Measurements from ENCODE around the gene DTL.

- TF ChIP-seq GATA2 (IDR thresholded peaks at IDR 0.05; ENCODE audit: low read depth, low read length) = no peak
- TF ChIP-seq GATA3 (IDR thresholded peaks at IDR 0.05; ENCODE audit: low read depth, low read length) = no peak
These were observed 37.9 kb downstream of the DTL start for GRCh38 chr1:212073490-212073889.

All from SH-SY5Y (cell line).